Glutamatergic neuron (in vitro differentiated cells): ENCODE results near the gene INTS11. TPM values are rescaled to one million over a fixed set of nuclear protein-coding genes. Genes with fewer than 3 reads are reported as not detected.

Experiments
- DNase-seq: peaks from one replicate; pipeline ENCODE4 v3.0.0; 2022
- H3K27ac Mint-ChIP-seq: one replicate; pipeline ENCODE4 v1.8.0; 2020; ENCODE audit warnings: mild to moderate bottlenecking, mixed read lengths, inconsistent platforms; ENCODE audit not compliant: unreplicated experiment
- H3K27me3 Mint-ChIP-seq: one replicate; pipeline ENCODE4 v1.8.0; 2020; ENCODE audit warnings: mild to moderate bottlenecking, moderate library complexity, mixed read lengths, inconsistent platforms; ENCODE audit not compliant: unreplicated experiment
- H3K36me3 Mint-ChIP-seq: one replicate; pipeline ENCODE4 v1.8.0; 2020; ENCODE audit warnings: mild to moderate bottlenecking, mixed read lengths, inconsistent platforms; ENCODE audit not compliant: unreplicated experiment
- H3K4me1 Mint-ChIP-seq: one replicate; pipeline ENCODE4 v1.8.0; 2020; ENCODE audit warnings: mild to moderate bottlenecking, low read depth, mixed read lengths, inconsistent platforms; ENCODE audit not compliant: unreplicated experiment
- H3K4me3 Mint-ChIP-seq: one replicate; pipeline ENCODE4 v1.8.0; 2020; ENCODE audit warnings: mild to moderate bottlenecking, mixed read lengths, inconsistent platforms; ENCODE audit not compliant: unreplicated experiment
- H3K9me3 Mint-ChIP-seq: one replicate; pipeline ENCODE4 v1.8.0; 2020; ENCODE audit warnings: mild to moderate bottlenecking, moderate library complexity, mixed read lengths, inconsistent platforms; ENCODE audit not compliant: unreplicated experiment
- total RNA-seq: library from RNA; stranded (reverse); fragmentation: NEBNext Ultra II Directional; extraction: Animal tissue kit (Norgen Biotek cat#: 25700); gene quantifications from one replicate; pipeline ENCODE4 v1.2.1, GENCODE V29; 2021; ENCODE audit not compliant: unreplicated experiment
- TF ChIP-seq, protein P1 (sequence below): fragments of 200-600 bp; sonication (generic); IDR thresholded peaks from one replicate; pipeline ENCODE4 v1.5.0; 2021; ENCODE audit not compliant: partially characterized antibody, unreplicated experiment

Gene INTS11
- total RNA-seq, 1 donor from 2014 or later: 147 TPM

DNA sequence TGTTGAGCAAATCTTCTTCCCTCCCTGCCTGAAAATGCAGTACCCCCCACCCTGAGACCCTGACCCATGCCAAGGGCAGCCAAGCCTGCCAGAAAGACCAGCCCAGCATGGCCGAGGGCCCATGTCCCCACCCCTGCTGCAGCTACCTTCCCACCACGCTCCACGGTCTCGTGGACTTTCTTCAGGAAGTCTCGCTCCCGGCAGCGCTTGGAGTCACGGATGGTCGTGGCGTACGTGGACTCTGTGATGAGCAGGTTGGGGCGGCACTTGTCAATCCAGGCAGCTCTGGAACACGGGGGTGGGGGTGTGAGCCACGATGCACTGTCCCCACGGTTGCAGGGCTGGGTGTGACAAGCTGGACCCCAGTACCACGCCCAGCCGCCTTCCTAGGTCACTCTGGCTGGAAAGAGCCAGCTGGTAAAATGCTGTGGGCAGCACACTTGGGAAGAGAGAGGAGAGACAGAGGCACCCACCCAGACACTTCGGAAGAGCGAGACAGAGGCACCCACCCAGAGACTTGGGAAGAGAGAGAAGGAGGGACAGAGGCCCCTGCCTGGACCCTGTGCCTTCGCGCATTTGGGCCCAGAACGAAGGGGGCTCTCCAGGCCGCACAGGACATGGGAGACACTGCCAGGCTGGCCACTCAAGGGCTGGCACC lies 9.7 kb downstream of the INTS11 start:
- Mint-ChIP-seq H3K36me3 (no peaks in the 10 kb centered on the region), H3K27me3 (peaks cover 11% of the 10 kb centered on the region), H3K9me3 (peaks cover 13% of the 10 kb centered on the region), H3K27ac (peak overlapping the region; percentile 15), H3K4me1 (peaks cover 10% of the 10 kb centered on the region), H3K4me3 (no peak overlapping the region)
- DNase-seq: no peak
- TF ChIP-seq, protein P1, sequence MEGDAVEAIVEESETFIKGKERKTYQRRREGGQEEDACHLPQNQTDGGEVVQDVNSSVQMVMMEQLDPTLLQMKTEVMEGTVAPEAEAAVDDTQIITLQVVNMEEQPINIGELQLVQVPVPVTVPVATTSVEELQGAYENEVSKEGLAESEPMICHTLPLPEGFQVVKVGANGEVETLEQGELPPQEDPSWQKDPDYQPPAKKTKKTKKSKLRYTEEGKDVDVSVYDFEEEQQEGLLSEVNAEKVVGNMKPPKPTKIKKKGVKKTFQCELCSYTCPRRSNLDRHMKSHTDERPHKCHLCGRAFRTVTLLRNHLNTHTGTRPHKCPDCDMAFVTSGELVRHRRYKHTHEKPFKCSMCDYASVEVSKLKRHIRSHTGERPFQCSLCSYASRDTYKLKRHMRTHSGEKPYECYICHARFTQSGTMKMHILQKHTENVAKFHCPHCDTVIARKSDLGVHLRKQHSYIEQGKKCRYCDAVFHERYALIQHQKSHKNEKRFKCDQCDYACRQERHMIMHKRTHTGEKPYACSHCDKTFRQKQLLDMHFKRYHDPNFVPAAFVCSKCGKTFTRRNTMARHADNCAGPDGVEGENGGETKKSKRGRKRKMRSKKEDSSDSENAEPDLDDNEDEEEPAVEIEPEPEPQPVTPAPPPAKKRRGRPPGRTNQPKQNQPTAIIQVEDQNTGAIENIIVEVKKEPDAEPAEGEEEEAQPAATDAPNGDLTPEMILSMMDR: no peak

GRCh38 chr1:1314237-1314586 lies 10.2 kb downstream of the INTS11 start:
- H3K4me3 Mint-ChIP-seq: no peak overlapping the region
- H3K27me3 Mint-ChIP-seq: peaks cover 11% of the 10 kb centered on the region
- H3K36me3 Mint-ChIP-seq: no peaks in the 10 kb centered on the region
- peaks cover 9% of the 10 kb centered on the region for H3K4me1 Mint-ChIP-seq
- no peak for DNase-seq
- TF ChIP-seq, protein P1: no peak
- peaks cover 9% of the 10 kb centered on the region for H3K9me3 Mint-ChIP-seq
- no peak overlapping the region for H3K27ac Mint-ChIP-seq

GRCh38 chr1:1313500-1314236 lies 10.8 kb downstream of the INTS11 start:
- peak overlapping the region; percentile 43 for H3K27ac Mint-ChIP-seq
- H3K4me1 Mint-ChIP-seq: peaks cover 9% of the 10 kb centered on the region
- no peaks in the 10 kb centered on the region for H3K36me3 Mint-ChIP-seq
- peaks cover 9% of the 10 kb centered on the region for H3K9me3 Mint-ChIP-seq
- peak overlapping the region; percentile 59 for H3K4me3 Mint-ChIP-seq
- H3K27me3 Mint-ChIP-seq: peaks cover 11% of the 10 kb centered on the region
- no peak for DNase-seq
- TF ChIP-seq, protein P1: no peak

GRCh38 chr1:1312450-1313314 lies 11.8 kb downstream of the INTS11 start:
- Mint-ChIP-seq H3K36me3 (no peaks in the 10 kb centered on the region), H3K4me3 (no peak overlapping the region), H3K4me1 (peaks cover 9% of the 10 kb centered on the region), H3K27me3 (peaks cover 11% of the 10 kb centered on the region), H3K27ac (no peak overlapping the region), H3K9me3 (peaks cover 8% of the 10 kb centered on the region)
- TF ChIP-seq, protein P1: no peak
- no peak for DNase-seq
